Measurements from ENCODE around the gene LRRC8C.

DNA sequence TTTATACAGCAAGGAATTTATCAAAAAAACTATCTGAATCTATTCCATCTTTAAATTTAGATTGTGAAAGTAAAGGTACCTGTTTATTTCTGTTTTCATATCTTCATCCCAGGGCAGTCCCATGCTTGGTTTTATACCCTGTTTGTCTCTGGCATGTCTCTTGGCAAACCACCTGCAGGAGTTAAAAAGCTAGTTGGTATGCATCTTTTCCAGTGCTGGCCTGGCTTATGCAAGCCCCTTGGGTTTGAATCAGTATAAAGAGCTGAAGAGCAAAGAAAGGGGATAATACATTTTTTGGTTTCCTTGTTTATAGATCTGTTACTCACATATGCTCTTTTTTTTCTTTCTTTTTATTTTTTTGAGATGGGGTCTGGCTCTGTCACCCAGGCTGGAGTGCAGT is 37.8 kb downstream of the LRRC8C start:
- TF ChIP-seq, protein P1, sequence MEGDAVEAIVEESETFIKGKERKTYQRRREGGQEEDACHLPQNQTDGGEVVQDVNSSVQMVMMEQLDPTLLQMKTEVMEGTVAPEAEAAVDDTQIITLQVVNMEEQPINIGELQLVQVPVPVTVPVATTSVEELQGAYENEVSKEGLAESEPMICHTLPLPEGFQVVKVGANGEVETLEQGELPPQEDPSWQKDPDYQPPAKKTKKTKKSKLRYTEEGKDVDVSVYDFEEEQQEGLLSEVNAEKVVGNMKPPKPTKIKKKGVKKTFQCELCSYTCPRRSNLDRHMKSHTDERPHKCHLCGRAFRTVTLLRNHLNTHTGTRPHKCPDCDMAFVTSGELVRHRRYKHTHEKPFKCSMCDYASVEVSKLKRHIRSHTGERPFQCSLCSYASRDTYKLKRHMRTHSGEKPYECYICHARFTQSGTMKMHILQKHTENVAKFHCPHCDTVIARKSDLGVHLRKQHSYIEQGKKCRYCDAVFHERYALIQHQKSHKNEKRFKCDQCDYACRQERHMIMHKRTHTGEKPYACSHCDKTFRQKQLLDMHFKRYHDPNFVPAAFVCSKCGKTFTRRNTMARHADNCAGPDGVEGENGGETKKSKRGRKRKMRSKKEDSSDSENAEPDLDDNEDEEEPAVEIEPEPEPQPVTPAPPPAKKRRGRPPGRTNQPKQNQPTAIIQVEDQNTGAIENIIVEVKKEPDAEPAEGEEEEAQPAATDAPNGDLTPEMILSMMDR (IDR thresholded peaks at IDR 0.05), result no peak
- no peak for TF ChIP-seq POLR2A (IDR thresholded peaks at IDR 0.05)

Data from thyroid gland (tissue), 4 donors.